ENCODE data around the gene DCST1.
A peak's percentile ranks its signal among the peaks of the same experiment; 100 is the strongest.

The DCST1 gene

DNA sequence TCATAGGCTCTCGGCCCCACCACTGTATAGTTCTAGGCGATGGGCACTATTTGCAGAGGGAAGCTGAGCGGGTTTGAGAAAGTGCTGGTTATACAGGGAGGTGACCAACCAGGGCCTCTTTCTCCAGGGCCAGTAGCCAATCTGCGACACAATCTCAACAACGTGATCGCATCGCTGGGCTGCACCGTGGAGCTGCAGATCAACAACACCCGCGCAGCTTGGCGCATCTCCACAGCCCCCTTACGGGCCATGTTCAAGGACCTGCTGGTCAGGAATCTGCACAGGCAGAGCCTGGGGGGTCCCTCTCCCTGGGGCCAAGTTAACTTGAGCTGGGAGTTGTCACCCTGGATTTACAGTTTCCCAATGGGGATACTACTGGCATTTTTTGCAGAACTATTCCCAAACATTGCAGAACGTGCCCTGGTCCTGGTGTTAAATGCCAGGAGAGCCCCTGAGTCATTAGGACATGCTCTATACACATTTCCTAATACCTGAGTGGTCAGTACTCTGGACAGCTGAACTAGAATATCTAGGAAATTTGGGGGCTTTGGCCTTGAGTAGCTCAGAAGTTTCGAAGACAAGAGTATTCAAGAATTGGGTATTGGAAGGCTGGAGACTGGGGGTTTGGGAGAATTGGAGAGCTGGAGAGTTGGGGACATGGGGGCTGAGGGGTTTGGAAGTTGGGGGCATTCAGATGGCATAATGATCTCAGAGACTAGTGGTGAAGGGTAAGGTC is 6.9 kb downstream of the DCST1 start:
- TF ChIP-seq ZNF274 (IDR thresholded peaks at IDR 0.05; ENCODE audit: low read depth, low read length): no peak
- no peak overlapping the region for H3K4me3 ChIP-seq (ENCODE audit: low read length)

DNA sequence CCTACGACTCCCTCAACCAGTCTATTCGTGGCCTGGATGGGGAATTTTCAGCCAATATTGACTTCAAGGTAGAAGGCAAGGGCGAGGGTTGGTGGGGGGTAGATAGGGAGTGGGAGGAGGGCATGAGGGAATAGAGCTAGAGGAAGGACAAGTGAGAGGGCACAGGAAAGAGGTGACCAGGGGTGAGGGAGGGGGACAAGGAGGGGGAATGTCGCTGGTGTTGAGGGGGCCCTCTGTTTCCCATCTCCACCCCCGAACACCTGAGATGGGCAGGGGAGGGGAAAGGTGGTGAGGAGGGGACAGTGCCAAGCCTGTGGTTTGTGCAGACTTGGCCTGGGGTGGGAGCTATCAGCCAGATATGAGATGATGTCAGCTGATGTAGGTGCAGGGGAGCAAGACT is 9.2 kb downstream of the DCST1 start:
- no peak overlapping the region for H3K4me3 ChIP-seq (ENCODE audit: low read length)
- no peak for TF ChIP-seq ZNF274 (IDR thresholded peaks at IDR 0.05; ENCODE audit: low read depth, low read length)

DNA sequence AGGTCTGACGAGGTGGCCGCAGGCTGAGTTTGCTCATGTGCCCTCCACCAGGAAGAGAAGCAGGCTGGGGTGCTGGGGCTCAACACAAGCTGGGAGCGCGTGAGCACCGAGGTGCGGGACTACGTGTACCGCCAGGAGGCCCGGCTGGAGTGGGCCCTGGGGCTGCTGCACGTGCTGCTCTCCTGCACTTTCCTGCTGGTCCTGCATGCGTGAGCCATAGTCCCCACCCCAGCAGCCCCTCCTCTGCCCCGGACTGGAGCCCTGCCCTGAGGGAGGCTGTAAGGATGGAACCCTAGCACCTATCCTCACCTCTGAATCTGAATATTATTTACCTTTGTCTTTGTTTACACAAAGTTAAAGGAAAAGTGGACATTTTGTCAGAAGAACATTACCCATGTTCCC is 9.7 kb downstream of the DCST1 start:
- H3K4me3 ChIP-seq (ENCODE audit: low read length): no peak overlapping the region
- TF ChIP-seq ZNF274 (IDR thresholded peaks at IDR 0.05; ENCODE audit: low read depth, low read length): no peak

DNA sequence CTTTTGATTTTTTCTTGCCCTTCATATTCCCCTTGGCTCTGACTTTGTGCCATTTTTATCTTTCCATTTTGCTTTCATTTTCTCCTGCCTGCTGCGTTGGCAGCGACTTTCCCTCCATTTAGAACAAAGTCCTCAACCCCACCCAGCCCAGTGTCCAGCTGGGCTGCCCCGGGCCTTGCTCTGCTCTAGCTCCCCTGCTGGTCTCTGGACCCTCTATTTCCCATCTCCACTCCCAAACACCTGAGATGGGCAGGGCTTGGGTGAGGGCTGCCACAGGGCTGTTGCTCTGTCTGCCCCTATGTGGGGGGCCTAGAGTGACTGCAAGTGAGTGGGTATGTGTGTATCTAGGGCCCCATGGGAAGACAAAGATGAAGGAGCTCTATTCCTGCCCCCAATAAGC is 10.2 kb downstream of the DCST1 start:
- TF ChIP-seq ZNF274 (IDR thresholded peaks at IDR 0.05; ENCODE audit: low read depth, low read length): no peak
- H3K4me3 ChIP-seq (ENCODE audit: low read length): no peak overlapping the region

DNA sequence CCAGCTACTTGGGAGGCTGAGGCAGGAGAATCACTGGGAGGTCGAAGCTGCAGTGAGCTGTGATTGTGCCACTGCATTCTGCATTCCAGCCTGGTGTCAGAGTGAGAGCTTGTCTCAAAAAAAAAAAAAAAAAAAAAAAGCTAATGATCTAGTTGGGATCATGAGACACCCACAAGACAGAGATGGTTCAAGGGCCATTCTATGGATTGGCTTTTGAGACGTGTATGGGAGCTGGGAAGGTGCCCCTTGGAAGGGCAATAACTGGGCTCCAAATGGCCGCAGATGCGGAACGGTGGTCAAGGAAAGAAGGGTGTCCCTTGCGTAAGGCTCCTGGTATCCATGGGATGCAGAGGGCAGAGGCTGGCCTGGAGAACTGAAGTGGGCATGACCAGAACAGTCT is 10.7 kb downstream of the DCST1 start:
- TF ChIP-seq ZNF274 (IDR thresholded peaks at IDR 0.05; ENCODE audit: low read depth, low read length): no peak
- no peak overlapping the region for H3K4me3 ChIP-seq (ENCODE audit: low read length)

DNA sequence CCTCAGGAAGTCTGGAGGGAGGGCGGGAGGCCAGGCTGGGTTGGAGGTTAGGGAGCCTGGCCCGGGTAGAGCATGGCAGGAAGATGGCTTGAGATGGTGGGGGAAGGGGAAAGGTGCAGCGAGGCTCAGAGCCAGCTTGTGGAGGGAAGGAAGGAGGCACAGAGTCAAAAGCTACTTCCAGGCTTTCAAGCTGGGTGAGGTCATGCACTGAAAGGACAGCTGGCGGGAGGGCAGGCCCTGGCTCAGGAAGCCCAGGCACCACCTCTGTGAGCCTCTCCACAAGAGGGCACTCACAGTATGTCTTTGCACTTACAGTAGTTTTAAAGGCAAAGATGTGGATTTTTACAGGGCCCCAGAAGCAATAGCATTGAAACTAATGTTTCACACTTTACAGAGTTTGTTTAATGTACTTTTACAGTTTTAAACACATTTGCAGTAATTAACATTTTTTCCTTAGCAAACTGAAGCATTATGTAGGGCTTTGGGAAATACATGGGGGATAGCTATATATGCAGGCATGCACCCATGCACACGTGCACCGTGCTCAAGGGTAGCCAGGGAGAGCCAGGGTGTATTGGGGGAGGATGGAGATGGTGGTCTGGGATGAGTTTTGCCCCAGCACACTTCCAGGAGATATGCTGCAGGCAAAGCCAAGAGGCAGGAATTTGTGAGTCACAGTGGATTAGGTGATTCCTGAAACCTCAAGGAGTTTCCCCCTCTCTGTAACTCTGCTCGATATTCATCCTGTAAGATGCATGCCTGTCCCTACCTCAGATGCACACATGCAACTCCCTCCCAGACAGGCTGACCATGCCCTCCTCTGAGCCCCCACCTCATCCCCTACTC is 11.4 kb downstream of the DCST1 start:
- no peak overlapping the region for H3K4me3 ChIP-seq (ENCODE audit: low read length)

DNA sequence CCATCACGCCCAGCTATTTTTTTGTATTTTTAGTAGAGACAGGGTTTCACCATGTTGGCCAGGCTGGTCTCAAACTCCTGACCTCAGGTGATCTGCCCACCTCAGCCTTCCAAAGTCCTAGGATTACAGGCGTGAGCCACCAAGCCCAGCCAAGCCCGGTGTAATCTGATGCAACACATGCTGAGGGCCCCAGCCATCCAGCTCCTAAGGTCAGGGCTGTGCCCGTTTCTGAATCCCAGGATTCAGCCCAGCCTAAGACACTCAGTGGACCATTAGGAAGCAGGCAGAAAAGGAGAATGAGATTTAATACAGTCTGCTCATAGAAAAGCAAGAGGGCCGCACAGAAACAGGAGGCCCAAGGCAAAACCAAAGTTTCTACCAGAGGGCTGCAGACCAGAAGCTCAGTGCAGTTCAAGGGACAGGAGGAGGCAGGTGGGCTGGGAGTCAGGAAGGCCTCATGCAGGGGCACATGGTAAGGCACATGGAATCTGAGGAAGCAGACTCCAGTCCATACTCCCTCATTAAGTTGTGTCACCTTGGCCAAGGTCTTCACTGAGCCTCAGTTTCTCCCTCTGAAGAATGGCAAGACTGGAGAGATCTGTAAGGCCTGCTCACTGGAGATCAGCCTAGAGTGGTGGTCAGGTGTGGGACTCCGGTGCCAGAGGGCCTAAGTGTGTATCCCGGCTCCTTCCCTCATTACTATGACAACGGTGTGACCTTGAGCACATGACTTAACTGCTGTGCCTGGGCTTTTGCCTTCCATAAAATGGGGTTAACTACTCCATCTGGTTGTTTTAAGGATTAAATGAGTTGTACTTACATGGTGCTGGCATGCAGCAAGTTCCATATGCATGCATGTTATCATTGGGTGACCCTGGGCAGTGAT is 15.1 kb downstream of the DCST1 start:
- no peak for TF ChIP-seq ZNF274 (IDR thresholded peaks at IDR 0.05; ENCODE audit: low read depth, low read length)
- H3K4me3 ChIP-seq (ENCODE audit: low read length): no peak overlapping the region

More for the DNA sequence above, 11.4 kb downstream of the DCST1 start:
- no peak for TF ChIP-seq ZNF274 (IDR thresholded peaks at IDR 0.05; ENCODE audit: low read depth, low read length)

DNA sequence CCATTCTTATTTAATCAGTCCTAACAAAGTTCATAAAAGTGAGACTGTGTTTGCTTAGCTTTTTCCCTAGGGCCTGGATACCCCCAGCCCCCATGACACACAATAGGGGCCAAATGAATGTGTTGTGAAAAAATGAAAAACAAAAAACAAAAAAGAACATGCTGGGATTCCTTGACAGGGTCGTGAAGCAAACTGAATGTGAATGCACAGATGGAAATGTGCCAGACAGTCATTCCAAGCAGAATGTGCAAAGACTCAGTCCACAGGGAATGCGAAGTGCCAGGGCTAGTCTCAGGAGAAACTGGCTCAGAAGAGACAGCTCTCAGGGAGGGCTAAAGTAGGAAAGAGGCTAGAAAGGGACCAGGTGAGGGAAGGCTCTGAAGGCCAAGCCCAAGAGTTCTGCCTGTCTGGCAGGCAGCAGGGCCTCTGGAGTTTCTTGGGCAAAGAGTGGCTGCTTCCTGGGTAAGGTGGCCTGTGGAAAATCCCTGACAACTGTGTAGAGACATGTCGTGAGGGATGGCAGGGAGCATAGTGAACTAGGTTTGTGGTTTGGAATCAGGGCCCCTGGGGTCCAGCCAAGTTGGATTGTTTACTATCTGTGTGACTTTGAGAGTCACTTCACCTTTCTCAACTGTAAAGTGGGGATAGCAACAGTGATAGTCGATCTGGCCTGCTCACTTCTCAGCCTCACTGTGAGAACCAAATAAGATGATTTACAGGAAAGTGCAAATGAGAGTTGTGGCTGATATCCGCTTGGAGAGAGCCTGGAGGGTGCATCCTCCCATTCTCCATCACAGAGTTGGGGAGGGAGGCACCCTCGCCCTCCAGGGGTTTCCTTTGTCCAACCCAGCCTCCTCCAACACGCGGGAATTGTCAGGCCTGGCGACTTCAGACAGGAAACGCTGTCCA is 16.3 kb downstream of the DCST1 start:
- H3K4me3 ChIP-seq (ENCODE audit: low read length): peak overlapping the region; percentile 82; the same call in 1 of the 2 replicates
- TF ChIP-seq ZNF274 (IDR thresholded peaks at IDR 0.05; ENCODE audit: low read depth, low read length): no peak

DNA sequence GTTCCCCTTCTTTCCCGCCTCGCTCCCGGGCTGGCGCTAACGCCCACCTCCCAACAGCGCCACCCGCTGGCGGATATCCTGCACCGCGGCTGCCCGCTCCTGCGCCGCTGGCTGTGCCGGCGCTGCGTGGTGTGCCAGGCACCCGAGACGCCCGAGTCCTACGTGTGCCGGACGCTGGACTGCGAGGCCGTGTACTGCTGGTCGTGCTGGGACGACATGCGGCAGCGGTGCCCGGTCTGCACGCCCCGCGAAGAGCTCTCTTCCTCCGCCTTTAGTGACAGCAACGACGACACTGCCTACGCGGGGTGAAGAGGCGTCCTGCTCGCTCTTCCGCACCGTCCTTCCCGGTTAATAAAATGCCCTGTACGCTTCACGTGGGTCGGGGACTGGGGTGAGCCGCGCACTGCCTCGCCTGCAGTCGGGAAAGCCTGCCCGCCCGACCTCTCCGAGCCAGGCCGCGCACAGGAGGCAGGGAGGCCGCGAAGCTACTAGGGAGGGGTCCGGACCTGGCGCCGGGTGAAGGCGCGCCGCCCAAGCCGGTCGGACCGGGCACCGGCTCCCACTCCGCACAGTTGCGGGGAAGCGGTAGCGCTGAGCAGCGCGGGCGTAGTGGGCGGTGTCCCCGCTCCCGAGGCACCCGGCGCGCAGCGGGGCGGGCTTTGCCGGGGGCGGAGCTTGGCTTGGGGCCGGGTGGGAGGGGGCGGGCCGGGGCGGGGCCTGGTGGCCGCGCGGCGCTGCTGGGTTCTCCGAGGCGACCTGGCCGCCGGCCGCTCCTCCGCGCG is 17.1 kb downstream of the DCST1 start, which contains the start of gene ADAM15:
TSS of gene ADAM15 (plus strand) at position 757 of the 782 bp plus-strand sequence. CDS start 71 bp downstream, outside the sequence.
- no peak for TF ChIP-seq ZNF274 (IDR thresholded peaks at IDR 0.05; ENCODE audit: low read depth, low read length)

DNA sequence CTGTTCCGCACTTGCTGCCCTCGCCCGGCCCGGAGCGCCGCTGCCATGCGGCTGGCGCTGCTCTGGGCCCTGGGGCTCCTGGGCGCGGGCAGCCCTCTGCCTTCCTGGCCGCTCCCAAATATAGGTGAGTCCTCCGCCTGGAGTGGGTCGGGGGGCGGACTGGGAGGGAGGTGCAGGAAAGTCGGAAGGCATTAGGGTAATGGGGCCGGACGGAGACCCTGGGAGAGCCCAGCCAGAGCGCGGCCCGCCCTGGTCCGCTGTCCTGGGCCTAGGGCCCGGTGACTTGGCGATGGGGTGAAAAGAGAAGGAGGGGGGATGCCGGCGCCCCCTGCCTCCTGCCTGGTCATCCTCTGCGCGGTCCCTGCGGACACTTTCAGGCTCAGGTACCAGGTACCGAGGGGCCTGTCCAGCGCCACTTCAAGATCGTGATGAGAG is 17.7 kb downstream of the DCST1 start:
- TF ChIP-seq ZNF274 (IDR thresholded peaks at IDR 0.05; ENCODE audit: low read depth, low read length): no peak
- H3K4me3 ChIP-seq (ENCODE audit: low read length): peak overlapping the region; percentile 81

More for the DNA sequence above, 17.1 kb downstream of the DCST1 start, which contains the start of gene ADAM15:
- peak within 1 kb of the TSS; percentile 82 for H3K4me3 ChIP-seq (ENCODE audit: low read length)

DNA sequence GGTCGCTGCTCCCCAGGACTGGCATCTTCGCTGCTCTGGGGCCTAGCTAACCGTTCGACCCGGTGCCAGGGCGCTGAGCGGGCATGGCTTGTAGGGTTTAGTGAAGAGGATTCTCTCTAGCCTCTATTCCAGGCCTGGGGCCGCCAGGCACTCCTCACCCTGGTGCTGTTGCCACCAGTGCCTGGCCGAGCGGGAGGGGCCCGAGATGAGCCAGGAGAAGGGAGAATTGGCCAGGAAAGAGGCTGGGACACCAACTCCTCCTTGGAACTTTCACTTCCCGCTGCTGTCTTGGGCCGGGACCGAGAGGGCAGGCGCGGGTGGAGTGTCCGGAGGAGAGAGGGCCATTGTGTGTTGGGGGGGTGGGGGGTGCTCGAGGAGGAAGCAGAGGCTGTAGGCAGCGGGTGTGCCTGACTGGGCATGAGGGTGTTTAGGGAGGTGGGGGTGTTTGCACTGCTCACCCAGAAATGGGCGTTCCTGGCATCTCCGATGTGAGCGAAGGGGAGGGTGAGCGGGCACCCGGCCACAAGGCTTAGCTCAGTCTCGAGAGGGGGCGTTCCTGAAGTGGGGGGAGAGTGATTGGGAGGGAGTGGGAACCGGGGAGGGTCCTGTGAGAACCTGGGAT is 18.3 kb downstream of the DCST1 start:
- no peak for TF ChIP-seq ZNF274 (IDR thresholded peaks at IDR 0.05; ENCODE audit: low read depth, low read length)
- H3K4me3 ChIP-seq (ENCODE audit: low read length): peak overlapping the region; percentile 81

Data from GM08714 (cell line).